OCI-LY1 (cell line): Measurements from ENCODE around the gene NOCT.

Experiments
- CTCF ChIP-seq: fragments of 200-600 bp; sonication (generic), shearing (Covaris generic); IDR thresholded peaks from 2 replicates; pipeline ENCODE4 v1.5.1; 2017; ENCODE audit warnings: mild to moderate bottlenecking, antibody characterized with exemption, low read length, moderate library complexity, mixed read lengths
- EZH2 ChIP-seq: fragments of 200-600 bp; sonication (generic), shearing (Covaris generic); IDR thresholded peaks from 2 replicates; pipeline ENCODE4 v1.8.0; 2017; ENCODE audit warnings: borderline replicate concordance, mixed run types, mild to moderate bottlenecking, antibody characterized with exemption, low read length, moderate library complexity, mixed read lengths

GRCh38 chr4:139011225-139011950 is 4.2 kb upstream of the NOCT start:
- TF ChIP-seq CTCF (no peak), EZH2 (no peak)
